Measurements from ENCODE around the gene SDF4. TPM values are rescaled to one million over a fixed set of nuclear protein-coding genes. Genes with fewer than 3 reads are reported as not detected.

Gene SDF4
- total and polyA plus RNA-seq, 10 donors, result 39.1 to 145 (median 88.5) TPM

DNA sequence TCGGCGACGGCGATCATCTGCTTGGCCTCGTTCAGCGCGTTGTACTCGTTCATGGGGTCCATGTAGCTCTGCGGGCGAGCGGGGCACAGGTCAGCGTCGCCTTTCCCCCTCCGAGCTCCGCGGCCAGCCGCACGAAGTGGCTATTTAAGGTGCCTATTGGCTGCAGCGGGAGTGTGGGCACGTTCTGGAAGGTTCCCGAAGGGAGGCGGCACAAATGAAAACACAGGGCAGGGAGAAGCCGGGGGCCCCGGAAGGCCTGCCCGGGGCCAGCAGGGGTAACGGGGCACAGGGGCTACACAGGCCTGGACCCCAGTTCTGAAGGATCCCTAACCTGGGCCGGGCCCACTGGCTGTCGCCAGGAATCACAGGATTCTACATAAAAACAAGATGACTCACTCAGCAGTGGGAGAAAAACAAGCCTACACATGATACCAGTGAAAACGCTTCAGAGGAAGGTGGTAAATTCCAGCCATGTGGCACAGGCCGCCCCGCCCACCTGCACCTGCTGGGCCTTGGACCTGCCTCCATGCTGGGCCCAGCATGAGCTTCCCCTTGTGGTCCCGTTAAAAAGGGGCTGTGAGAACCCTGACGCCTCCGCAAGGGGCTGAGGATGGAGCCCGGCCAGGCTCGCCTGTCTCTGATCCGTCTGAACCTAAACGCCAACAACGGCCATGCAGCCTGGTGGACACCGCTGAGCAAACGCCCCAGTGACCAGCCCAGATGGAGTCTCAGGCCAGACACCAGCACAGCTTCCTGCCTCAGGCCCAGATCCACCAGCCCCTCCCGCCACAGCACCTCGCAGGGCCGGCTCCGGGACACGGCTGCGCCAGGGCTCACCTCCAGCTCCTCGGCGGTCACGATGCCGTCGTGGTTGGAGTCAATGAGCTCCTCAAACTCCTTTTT is 13.9 kb downstream of the SDF4 start:
- Histone ChIP-seq H3K27ac (peak overlapping the region in 3 of 8 donors; percentile 33 to 82 (median 60)), H3K4me3 (no peak overlapping the region), H3K36me3 (peaks cover 0 to 76% (median 63%) of the 10 kb centered on the region in 6 donors), H3K4me1 (peaks cover 28 to 42% (median 35%) of the 10 kb centered on the region in 6 donors), H3K27me3 (replicated peaks in 1 of 7) (peaks cover 0 to 11% (median 0%) of the 10 kb centered on the region in 7 donors), H3K9me3 (no peaks in the 10 kb centered on the region)
- TF ChIP-seq, protein P1, sequence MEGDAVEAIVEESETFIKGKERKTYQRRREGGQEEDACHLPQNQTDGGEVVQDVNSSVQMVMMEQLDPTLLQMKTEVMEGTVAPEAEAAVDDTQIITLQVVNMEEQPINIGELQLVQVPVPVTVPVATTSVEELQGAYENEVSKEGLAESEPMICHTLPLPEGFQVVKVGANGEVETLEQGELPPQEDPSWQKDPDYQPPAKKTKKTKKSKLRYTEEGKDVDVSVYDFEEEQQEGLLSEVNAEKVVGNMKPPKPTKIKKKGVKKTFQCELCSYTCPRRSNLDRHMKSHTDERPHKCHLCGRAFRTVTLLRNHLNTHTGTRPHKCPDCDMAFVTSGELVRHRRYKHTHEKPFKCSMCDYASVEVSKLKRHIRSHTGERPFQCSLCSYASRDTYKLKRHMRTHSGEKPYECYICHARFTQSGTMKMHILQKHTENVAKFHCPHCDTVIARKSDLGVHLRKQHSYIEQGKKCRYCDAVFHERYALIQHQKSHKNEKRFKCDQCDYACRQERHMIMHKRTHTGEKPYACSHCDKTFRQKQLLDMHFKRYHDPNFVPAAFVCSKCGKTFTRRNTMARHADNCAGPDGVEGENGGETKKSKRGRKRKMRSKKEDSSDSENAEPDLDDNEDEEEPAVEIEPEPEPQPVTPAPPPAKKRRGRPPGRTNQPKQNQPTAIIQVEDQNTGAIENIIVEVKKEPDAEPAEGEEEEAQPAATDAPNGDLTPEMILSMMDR (IDR thresholded peaks at IDR 0.05 in 8 of 11, conservative IDR thresholded peaks at IDR 0.05 in 3 of 11), result no peak
- TF ChIP-seq POLR2AphosphoS5 (IDR thresholded peaks at IDR 0.05) (peak in 1 of 3 donors; percentile 33), POLR2A (IDR thresholded peaks at IDR 0.05) (no peak)
- intact Hi-C loops (cut with DNase I; ENCODE audit: low total_unique reads), result no loop called here
- WGBS, 5 donors, result 90 to 94% (median 92%) methylated on average over 43 to 52 of the region's 52 CpGs
- DNase-seq, result no peak

DNA sequence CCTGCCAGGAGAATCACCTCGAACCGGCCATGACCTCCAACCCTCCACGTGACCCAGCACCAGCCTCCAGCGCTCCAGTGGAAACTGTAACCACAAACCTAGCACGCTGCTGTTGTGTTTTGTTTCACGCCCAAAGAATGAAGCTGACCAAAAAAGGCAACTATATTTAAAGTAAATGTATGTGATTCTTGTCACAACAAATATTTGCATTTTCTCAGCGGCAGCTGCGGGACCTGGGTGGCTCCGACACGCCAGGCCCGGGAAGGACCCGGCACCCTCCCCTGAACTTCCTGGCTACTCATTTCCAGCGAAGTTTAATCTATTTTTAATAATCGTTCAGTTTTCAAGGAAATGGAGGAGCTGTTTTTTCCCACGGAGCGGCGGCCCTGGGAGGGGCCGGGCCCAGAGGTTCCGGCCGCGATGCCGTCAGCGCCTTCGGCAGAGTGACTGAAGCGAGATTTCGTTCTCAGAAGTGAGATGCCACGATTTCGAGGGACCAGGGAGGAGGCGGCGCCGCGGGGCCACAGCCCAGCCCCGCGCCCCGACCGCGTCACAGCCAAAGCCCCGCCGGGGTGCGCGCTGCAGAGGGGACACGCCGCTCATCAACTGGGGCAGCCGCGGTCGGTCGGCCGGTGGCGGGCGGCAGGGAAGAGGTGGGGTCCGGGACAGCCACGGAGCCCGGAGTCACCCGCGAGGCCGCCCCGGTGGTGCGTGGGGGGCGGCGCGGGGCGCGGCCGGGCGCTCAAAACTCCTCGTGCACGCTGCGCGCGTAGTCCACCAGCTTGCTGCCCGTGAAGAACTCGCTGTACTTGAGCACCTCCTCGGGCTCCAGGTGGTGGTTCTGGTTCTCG is 14.8 kb downstream of the SDF4 start:
- H3K4me3 ChIP-seq, result no peak overlapping the region
- intact Hi-C loops (cut with DNase I; ENCODE audit: low total_unique reads), result no loop called here
- H3K27ac ChIP-seq, result peak overlapping the region in 5 of 8 donors; percentile 3 to 82 (median 33)
- TF ChIP-seq, protein P1 (IDR thresholded peaks at IDR 0.05 in 8 of 11, conservative IDR thresholded peaks at IDR 0.05 in 3 of 11), result no peak
- TF ChIP-seq POLR2AphosphoS5 (IDR thresholded peaks at IDR 0.05) (no peak), POLR2A (IDR thresholded peaks at IDR 0.05) (no peak)
- no peak for DNase-seq
- no peaks in the 10 kb centered on the region for H3K9me3 ChIP-seq
- H3K4me1 ChIP-seq, result peaks cover 32 to 51% (median 43%) of the 10 kb centered on the region in 6 donors
- H3K36me3 ChIP-seq, result peaks cover 0 to 67% (median 54%) of the 10 kb centered on the region in 6 donors
- WGBS, 5 donors, result 87 to 93% (median 92%) methylated on average over 67 to 74 of the region's 74 CpGs
- H3K27me3 ChIP-seq (replicated peaks in 1 of 7), result peaks cover 0 to 19% (median 0%) of the 10 kb centered on the region in 7 donors

DNA sequence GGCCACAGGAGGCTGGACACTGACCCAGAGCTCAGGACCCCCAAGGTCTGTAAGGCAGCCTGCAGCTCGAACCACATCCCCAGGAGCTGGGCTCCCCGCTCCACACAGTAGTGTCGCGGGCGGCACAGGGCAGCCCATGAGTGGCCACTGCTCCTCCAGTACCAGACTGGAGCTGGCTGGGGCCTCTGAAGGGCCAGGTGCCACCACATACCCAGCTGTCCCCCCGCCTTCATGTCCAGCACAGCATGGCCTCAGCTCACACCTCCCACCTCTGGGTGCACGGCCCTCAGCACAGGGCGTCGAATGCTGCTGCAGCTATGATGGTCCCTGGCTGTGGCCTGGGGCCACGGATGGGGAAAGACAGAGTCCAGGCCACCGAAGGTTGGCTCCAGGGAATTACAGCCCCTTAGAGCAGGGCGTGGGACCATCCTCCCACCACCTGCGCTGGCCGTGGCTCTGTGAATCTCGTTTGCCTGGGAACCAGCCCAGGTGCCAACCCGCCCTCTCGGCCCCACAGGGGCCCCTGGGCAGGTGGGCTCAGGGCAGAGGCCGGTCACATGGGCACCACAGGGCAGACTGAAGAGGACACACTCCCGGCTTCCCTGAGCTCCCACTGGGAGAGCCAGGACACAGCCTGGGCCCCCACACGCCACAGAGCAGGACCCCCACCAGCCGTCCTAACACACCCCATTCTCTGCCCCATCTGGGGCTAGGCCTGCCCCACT is 15.8 kb downstream of the SDF4 start:
- peak in 1 of 3 donors; percentile 28 for TF ChIP-seq POLR2AphosphoS5 (IDR thresholded peaks at IDR 0.05)
- TF ChIP-seq, protein P1 (IDR thresholded peaks at IDR 0.05 in 8 of 11, conservative IDR thresholded peaks at IDR 0.05 in 3 of 11), result no peak
- Histone ChIP-seq H3K36me3 (peaks cover 0 to 62% (median 45%) of the 10 kb centered on the region in 6 donors), H3K4me1 (peaks cover 32 to 61% (median 51%) of the 10 kb centered on the region in 6 donors), H3K4me3 (no peak overlapping the region), H3K27me3 (replicated peaks in 1 of 7) (peaks cover 0 to 26% (median 0%) of the 10 kb centered on the region in 7 donors), H3K9me3 (no peaks in the 10 kb centered on the region), H3K27ac (peak overlapping the region in 4 of 8 donors; percentile 3 to 82 (median 46))
- intact Hi-C loops (cut with DNase I; ENCODE audit: low total_unique reads), result no loop called here
- 74 to 100% (median 89%) methylated on average over 1 to 21 of the region's 21 CpGs for WGBS, 5 donors
- DNase-seq, result no peak
